Posterior cingulate gyrus (tissue), 11 donors: Measurements from ENCODE around the gene CACNA2D4.

Experiments
- DNase-seq, 10 donors: peaks; one replicate each; pipeline versions ENCODE4 v3.0.0 to v3.0.0-alpha.2; 2020 to 2021; ENCODE audit warnings: mixed read lengths in 3 of 10
- intact Hi-C: fragments of 100-400 bp; cut with DNase I; formaldehyde crosslinking; loops from one replicate; pipeline ENCODE4 v1.15.1; 2023

The CACNA2D4 gene

DNA sequence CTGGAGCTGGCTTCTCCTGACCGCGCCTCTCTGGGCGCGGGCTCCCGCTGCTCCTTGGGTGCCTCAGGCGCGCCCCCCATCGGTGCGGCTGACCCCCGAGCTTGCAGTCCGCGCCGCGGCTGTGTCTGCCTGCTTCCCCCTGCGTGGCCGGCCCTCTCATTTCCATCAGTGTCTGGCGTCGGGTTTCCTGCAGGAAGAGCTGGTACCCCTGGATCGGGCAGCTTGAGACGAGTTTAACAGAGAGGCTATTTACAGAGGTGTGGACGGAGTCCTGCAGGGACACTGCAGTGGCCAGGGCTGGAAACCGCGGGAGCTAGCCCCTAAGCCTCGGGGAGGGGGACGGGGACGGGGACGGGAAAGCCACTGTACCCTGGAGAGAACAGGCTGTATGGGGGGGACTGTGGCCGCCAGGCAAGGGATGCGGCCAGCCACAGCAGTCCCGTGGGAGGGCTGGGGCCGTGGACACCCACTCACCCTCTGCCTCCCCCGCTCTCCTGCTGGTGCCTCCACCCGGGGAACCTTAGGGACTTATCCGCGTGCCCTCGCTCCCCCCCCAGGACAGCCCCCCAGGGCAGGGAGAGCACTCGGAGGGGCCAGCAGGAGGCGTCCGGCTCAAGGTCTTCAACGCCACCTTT, 3.7 kb upstream of the CACNA2D4 start:
- peak in 3 of 10 donors; percentile 5 to 71 (median 70) for DNase-seq
- intact Hi-C loops: no loop called here

DNA sequence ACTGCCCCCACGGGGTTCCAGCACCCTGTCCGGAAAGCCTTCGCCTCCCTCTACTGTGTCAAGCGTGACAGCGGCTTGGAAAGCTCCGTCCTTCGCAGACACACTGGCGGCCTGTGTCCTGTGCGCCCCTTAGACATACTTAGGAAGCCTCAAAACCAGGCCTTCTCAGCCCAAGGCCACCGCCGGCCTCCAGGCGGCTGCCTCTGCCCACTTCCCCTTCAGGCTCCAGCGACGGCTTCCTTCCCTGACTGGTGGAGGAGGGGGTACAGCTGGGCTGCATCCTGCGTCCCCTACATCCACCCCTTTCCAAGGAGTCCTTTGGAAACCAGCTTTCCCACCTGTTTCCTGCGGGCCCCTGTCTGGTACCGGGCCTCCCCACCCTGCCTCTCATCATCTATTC, 2.5 kb upstream of the CACNA2D4 start:
- peak in 4 of 10 donors; percentile 9 to 80 (median 42) for DNase-seq
- intact Hi-C loops: no loop called here

DNA sequence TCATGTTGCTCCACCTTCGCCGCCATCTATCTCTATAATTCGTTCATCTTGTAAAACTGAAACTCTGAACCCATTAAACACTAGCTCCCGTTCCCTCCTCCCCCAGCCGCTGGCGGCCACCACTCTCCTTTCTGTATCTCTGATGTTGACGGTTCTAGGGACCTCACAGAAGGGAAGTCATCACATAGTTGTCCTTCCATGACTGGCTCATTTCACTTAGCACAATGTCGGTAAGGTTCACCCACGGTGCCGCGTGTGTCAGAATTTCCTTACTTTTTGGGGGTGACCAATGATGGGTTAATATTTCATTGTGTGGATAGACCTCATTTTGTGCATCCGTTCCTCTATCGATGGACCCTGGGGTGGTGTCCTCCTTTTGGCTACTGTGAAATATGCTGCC, 2.0 kb upstream of the CACNA2D4 start:
- intact Hi-C loops: no loop called here
- peak in 2 of 10 donors; percentile 12 to 27 for DNase-seq

DNA sequence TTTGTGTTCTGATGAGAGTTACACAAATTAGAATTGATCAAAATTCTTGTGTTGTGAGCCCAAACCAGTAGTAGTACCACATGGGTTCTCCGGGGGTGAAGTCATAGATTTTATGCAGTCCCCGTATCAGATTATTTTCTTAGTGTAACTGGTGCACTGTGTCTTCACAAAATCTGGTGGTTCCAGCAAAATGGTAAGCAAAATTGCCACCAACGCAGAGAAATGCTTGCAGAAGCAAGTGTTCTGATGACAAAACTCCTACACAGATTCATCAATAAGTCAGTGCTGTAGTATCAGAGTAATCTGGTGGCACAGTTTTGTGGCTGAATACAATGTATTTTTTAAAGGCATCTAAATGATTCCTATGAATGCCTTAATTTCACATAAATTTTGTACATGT, 1.3 kb upstream of the CACNA2D4 start:
- intact Hi-C loops: no loop called here
- no peak for DNase-seq

DNA sequence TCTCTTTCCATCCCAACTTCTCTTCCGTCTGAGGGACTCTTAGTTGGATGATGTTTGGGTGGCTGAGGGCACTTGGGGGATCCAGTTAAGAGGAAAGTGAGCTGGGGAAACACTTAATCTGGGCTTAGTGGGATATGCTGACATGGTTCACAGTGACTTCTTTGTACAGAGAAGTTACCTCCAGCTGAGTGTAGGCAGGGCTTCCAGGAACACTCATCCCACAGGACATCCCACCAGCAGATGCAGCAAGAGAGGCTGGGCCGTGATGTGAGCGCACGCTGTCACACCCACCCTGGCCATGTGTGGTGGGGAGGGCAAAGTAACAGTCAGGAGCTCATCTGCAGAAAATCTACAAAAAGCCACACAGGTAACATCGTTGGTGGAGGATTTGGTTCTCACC, 832 bp upstream of the CACNA2D4 start:
- intact Hi-C loops: no loop called here
- DNase-seq: peak in 2 of 10 donors; percentile 10 to 37

DNA sequence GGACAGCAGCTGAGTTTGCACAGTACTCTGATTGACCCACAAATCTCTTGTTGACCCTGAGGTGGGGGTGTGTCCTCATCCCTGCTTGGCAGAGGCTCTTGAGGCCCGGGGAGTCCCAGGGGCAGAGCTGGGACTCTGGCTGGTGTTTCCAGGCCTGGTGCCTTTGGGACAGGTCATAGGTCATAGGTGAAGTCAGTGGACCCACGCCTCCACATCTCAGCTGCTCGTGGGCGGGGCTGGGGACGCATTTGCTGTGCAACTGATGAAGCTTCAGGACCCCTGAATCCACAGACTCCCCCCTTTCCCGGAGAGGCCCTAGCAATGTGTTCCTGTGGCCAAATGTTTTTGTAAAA, 408 bp upstream of the CACNA2D4 start:
- intact Hi-C loops: no loop called here
- peak in 5 of 10 donors; percentile 4 to 74 (median 57) for DNase-seq

DNA sequence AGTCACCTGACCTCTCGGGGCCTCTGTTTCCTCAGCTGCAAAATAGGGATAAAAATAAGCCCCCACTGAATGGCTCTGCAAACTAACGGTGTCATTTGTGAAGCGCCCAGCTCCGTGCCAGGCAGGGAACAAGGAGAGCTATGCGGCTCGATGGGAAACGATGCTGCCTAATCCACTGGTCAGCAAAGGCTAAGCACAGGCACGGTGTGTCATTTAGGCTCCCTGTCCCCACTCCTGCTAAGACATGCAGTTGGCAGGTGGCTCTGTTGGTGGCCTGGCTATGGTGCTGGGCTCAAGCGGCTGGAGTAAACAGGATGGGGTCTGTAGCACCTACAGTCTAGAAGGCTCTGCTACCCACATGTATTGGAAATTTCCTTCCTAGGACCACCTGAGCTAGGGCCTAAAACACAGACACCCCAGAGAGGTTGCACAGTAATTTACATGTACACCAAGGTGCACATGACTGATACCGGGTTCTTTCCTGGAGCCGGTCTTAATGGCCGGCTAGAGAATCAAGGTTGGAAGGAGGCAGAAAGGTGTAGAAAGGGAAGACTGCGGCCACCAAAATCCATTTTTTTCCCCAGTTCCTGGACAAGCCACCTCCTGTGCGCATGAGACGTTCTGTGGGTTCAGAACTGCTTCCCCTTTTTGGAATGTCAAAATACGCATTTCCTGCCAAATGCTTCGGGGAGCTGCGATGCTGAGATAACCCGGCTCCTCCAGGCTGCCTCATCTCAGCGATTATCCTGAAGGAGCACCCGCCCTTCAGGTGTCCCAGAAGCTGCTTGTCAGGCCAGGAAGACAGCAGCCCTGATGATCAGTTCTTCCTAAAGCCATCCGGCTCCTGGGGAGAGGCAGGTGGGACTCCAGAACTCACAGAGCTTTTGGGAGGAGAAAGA, 1.0 kb downstream of the CACNA2D4 start:
- peak in 4 of 10 donors; percentile 7 to 75 (median 44) for DNase-seq
- intact Hi-C loops: no loop called here

DNA sequence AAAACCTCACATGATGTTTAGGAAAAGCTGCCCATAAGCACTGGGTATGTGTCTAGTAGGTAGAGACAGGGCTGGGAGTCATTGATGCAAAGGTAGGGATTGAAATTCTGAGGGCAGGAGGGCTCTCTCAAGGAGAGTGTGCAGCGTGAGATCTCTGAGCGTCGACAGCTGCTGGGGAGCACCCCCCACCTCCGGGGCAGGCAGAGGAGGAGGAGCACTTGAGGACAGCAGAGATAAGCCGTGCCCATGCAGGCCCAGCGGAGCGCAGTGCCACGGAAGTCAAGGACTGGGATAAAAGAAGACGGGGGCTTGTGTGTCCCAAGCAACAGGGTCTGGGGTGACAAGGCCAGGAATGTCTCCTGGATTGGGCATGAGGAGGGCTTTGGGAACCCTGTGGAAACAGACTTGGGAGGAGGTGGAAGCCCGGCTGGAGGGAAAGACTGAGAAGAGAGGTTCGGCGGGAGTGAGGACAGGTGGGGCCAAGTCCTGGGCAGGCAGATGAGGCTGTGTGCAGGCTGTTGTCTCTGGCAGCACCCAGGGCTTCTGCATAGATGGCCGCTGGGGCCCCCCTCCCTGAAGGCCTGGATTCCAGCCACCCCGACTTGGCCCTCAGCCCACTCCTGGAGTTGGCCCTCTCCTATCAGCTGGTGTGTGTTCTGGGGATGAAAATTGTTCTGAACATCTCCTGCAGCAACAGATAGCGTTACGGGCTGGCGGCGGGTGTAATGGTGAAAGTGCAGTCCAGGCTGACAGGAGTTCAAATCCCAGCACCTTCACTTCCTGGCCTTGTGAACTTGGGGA, 1.9 kb downstream of the CACNA2D4 start:
- DNase-seq: peak in 6 of 10 donors; percentile 42 to 88 (median 72)
- intact Hi-C loops: no loop called here

DNA sequence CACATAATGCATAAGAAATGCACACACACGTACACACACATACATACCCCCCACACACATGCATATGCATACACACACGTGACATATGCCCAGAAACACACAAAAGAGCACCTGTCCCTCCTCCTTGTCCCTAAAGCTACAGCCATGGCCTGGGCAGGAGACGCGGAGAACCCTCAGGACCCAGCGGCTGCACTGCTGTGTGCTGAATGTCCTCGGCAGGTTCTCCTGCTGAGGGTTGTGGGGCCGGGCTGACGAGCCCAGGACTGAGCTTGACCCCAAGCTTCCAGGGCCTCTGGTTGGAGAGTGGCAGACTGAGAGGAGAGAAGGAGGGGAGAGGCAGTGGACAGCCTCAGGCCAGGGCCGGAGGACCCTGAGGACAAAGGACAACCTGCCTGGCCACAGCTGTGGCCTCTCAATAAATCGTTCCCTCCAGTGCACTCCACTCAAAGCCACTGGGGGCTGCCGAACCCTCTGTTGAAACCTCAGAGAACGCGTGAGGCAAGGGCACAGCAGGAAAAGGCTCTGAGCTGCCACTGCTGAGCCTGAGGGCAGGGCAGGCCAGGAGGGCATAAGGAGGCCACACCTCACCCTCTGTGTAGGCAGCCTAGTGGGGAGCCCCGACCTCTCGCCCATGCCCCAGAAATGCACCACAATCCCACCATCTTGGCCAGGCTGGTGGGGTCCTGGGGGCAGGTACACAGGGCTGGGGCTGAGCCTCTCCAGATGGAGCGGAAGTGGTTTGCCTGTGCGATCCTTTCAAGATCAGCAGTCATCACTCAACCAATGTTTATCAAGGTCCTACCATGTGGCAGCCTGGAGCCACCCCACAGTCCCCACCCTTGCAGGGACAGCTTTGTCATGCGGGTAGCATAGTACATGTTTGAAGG, 3.1 kb downstream of the CACNA2D4 start:
- peak in 5 of 10 donors; percentile 4 to 56 (median 12) for DNase-seq
- intact Hi-C loops: no loop called here

DNA sequence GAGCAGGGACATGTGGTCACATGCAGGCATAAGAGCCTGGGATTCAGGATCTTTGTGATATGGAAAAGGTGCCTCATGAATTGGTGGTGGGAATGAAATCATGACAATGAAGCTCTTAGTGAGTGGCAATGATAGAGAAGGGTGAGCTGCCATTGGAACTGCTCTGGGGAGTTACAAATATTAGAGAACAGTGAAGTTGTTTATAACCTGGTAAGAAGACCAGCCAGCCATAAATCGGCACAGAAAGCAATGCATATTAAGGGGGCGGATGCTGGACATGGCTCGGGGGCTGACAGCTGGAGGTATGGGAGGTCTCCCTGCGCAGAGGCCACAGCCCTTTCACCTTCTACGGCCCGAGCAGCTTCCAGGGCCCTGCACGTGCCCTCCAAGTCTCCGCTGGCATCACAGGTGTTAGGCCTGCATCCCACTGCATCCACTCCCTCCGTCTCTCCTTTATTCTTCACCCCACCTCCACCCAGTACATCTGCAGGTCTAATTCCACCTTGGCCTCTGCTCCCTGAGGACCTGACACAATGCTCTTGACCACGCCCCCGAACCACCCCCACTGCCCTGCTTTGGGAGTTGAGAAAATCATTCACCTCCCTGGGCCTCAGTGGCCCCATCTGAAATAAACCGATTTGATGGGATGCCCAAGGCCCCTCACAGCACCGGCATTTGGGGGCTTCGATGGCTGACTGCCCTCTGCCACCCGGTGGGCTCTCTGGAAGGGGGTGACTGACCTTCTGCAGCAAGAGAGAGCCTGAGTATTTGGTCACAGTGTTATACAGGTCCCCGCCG, 4.1 kb downstream of the CACNA2D4 start:
- intact Hi-C loops: no loop called here
- peak in 3 of 10 donors; percentile 5 to 44 (median 21) for DNase-seq

DNA sequence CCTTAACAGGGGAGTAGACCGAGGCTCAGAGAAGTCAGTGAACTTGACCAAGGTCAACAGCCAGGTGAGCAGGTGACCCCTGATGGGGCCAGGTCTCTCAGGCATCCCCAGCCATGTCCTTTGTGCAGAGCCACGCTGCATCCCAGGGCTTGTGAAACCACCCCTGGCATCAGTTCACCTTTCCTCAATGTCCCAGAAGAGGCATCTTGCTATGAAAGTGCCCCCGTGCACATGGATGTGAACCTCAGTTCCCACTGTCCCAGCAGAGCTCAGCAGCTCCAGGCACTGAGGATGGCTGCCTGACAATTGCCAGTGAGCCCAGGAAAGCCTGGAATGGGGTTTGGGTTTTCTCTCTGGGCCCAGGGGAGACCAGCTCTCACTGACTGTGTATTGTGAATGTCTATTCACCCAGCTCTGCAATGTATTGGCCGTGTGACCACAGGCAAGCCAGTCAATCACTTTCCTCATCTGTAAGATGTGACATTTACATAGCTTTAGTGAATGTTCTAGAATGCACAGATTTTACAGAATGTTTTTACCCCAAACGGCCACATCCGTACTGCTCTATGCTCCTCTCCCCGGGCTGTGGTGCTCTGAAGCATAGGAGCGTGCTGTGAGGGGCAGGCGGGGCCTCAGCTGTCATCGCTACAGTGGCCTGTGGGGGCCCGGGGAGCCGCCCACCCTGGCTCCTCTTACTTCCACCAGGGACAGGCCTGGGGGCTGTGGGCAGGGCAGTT, 4.9 kb downstream of the CACNA2D4 start:
- intact Hi-C loops: no loop called here
- peak in 4 of 10 donors; percentile 3 to 66 (median 24) for DNase-seq

DNA sequence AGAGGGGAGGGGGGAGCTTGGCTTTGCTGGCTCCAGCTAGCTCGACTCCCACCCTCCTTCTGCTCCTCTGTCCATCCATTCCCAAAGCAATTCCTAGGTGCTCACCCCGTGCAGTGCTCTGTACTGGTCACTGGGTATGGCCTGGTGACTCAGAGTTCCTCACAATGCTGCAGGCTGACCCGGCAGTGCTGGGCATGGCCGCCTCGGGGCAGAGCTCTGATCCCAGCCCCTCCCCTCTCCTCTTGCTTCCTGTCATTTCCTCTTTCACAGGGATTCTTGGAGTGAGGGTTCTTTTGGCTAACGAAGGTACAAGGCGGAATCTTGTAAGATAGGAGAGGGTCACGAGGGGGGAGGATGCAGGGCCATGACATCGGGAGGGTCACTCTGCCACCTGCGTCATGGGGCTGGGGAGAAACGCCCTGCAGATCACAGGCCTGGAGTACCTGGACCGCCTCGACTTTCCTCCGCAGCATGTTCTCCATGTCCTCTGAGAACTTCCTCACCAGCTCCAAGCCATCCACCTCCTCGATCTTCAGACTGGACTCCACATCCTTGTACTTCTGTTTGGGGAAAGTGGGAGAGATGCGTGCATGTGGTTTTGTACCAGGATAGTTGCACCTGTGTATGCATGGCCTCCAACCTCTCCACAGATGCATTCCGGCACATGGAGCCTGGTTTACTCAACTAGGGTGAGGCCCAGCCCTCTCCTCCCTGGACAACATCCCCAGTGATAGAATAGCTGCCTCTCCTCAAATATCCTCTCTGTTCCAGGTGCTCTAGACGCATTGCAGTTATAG, 5.7 kb downstream of the CACNA2D4 start:
- peak in 3 of 10 donors; percentile 4 to 46 (median 40) for DNase-seq
- intact Hi-C loops: no loop called here

DNA sequence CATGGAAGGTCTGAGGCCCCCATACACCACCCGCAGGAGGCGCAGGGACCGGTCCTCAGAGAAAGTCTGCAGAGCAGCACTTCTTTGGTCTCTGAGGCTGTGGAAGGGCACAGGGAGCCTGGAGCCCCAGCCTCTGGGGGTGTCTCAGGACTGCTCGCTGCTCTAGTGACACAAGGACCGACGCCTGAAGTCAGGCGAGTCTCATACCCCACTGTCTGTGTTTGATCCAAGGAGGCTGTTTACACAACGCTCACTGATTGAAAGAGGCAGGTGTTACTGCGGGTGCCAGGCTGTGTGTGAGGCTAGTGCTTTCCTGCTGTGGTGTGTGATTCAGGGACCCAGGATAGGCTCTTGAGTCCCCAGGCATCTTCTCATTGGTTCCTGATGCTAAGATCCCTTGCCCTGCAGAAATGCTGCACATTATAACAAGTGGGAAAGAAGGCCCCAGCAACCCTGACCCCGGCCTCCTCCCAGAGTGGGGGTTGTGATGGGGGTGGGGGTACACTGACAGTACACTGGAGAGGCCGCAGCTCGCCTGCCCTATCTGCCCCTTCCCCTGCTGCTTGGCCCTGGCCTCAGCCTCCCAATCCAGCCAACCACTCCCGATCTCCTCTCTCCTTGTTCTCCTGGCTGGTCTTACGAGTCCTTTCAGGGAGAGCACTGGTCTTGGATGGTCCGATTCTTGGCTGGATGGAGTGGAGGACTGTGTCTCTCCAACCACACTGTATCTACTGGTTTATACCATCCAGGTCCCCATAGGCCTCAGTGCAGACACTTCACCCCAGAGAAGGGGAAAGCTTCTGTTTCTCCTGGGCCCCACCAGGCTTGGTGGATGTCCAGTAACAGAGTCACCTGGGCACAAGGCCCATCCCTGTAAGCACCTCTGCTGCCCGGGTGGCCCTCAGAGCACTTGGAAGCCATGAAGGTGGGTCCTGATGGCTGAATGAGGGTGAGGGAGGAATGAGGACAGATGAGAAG, 6.6 kb downstream of the CACNA2D4 start:
- DNase-seq: peak in 3 of 10 donors; percentile 39 to 78 (median 54)

DNA sequence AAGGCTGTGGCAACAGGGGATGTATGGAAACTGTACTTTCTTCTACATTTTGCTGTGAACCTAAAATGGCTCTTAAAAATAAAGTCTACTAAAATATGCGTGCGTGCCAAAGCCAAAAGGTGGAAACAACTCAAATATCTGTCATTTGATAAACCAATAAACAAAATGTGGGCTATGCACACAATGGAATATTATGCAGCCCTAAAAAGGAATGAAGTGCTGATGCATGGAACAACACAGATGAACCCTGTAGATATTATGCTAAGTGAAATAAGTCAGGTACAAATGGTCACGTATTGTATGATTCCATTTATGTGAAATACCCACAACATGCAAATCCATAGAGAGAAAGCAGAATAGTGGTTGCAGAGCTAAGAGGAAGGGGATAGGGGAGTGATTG, 8.0 kb downstream of the CACNA2D4 start:
- intact Hi-C loops: no loop called here

More for the DNA sequence above, 6.6 kb downstream of the CACNA2D4 start:
- intact Hi-C loops: no loop called here

DNA sequence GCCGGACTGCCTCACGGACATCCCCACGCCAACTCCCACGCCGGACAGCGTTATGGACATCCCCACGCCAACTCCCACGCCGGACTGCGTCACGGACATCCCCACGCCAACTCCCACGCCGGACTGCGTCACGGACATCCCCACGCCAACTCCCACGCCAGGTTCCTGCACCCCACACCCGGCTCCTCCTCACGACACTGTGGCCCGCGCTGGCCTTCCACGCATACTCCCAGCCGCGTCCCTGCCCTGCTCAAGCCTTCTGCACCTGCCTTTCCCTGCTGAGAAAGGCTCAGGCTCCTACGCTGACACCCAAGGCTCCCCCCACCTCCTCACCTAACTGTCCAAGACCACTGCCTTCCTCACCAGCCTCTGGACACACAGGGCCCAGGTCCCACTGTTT, 9.7 kb downstream of the CACNA2D4 start:
- DNase-seq: peak in 2 of 10 donors; percentile 12 to 71
- intact Hi-C loops: no loop called here

More for the DNA sequence above, 8.0 kb downstream of the CACNA2D4 start:
- no peak for DNase-seq
